ENCODE measurements around the gene MTR. TPM values are rescaled to one million over a fixed set of nuclear protein-coding genes. Genes with fewer than 3 reads are reported as not detected.

The MTR gene
- polyA plus RNA-seq, 10 donors, result 16.6 to 26.8 (median 22.7) TPM

GRCh38 chr1:236951672-236952071, 156.6 kb downstream of the MTR start:
- no peak for DNase-seq

DNA sequence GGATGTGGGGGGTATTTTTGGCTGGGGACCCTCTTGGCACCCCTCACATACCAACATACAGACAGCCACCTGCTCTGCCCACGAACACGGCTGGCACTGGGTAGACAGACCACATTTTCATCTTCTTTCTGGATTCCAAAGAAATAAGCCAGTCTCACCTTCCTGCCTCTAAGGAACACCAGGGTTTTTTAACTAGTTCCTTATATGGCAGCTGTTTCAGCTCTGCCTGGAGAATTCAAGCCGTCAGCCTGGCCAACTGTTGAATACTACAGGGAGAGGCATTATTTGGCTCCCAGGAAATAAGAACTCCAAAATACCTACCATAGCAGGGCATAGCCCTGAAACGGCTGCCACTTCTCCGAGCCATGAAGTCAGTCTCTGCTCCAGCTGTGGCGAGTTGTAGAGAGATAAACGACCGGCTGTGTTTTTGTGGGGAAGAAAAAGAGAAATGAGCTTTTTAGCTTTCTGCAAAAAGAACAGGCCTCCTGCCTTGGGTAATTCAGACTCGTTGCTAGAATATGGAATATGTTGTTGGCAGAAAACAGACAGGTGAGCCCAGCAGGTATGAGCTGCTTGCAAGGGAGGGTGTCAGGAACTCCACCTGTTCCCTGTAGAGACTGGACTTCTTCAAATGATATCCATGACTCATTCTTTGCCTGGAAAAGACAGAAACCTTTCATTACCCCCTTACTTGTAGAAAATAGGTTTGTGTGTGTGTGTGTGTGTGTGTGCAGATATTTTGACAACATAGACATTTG, 157.3 kb downstream of the MTR start:
- no peak for DNase-seq

DNA sequence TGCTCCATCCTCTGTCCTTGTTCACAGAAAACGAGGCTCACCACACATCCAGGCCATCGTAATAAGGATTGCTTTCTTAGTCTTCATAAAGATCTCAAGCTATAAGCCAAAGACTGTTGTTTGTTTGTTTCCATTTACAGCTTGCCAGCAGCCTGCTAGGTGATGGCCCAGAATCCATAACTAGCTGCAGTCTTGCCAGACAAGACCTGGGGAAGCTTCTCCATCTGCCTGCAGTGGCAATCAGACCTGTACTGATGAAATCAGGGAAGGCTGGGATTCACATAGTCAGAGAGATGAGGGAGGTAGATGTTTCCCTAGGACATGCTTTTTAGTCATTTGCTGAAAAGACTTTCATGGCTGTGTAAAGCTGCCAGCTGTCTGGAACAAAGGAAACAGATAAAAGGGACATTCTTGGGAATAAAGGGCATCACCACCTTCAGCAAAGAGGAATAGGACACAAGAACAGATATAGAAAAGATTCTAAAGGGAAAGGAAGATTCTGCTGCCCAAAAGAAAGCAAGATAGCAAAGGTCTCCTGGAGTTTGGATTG, 158.1 kb downstream of the MTR start:
- DNase-seq, result no peak

Other genes with a start within 250 kb of the MTR start
- gene HEATR1, start 190.8 kb upstream of the MTR start, polyA plus RNA-seq (ENCODE audit: insufficient read length in 10 of 10), result 10 to 100 TPM; 12.1 to 36.2 (median 20.4) TPM
- gene ACTN2, start 108.8 kb upstream of the MTR start, polyA plus RNA-seq (ENCODE audit: insufficient read length in 10 of 10), result 1,000 to 10,000 TPM; 1,015 to 2,123 (median 1,808) TPM
- not detected for gene MT1HL1, start 209.1 kb downstream of the MTR start, polyA plus RNA-seq (ENCODE audit: insufficient read length in 10 of 10)
- gene RYR2, start 246.9 kb downstream of the MTR start, polyA plus RNA-seq (ENCODE audit: insufficient read length in 10 of 10), result 1 to 10 TPM; 1.6 to 4.6 (median 3.1) TPM

Data from muscle of back (tissue), 11 donors.